Panc1 (cell line): Measurements from ENCODE around the gene RUVBL1. TPM values are rescaled to one million over a fixed set of nuclear protein-coding genes. Genes with fewer than 3 reads are reported as not detected.

ENCODE experiments used
- ATAC-seq: fragments of 200-7000 bp; cut with Tn5 transposase; 2 replicates; pipeline ENCODE4 v1.9.1; 2020; ENCODE audit warnings: mild to moderate bottlenecking, moderate library complexity
- BruUV-seq: library from RNA; stranded (reverse); fragments of 400-500 nt; replicated peaks from 2 replicates; lab custom pipeline; 2021; lab: Mats Ljungman, UMichigan
- CTCF ChIA-PET: fragments of 300-600 bp; sonication (Branson Sonifier 250); formaldehyde crosslinking; loops from one replicate; lab custom pipeline; 2022; ENCODE audit warnings: antibody characterized with exemption; lab: Charles Lee
- POLR2A ChIA-PET: fragments of 300-600 bp; sonication (Branson Sonifier 250); formaldehyde crosslinking; loops from one replicate; lab custom pipeline; 2022; ENCODE audit warnings: antibody characterized with exemption; lab: Charles Lee
- DNase-seq: peaks from one replicate; pipeline ENCODE4 v3.0.0-alpha.2; 2010; ENCODE audit warnings: low read depth, low spot score
- H3K27ac ChIP-seq: 2 replicates; pipeline ENCODE4 v1.5.1; 2011; ENCODE audit warnings: mild to moderate bottlenecking, low read length, inconsistent platforms
- H3K27me3 ChIP-seq: fragments of 200-500 bp; sonication (Bioruptor generic); 2 replicates; pipeline ENCODE4 v1.6.0; 2014; ENCODE audit warnings: low read length, inconsistent platforms; ENCODE audit not compliant: control insufficient read depth, insufficient read depth
- H3K36me3 ChIP-seq: fragments of 200-500 bp; sonication (Bioruptor generic); 2 replicates; pipeline ENCODE4 v1.5.1; 2014; ENCODE audit warnings: inconsistent platforms, mild to moderate bottlenecking, low read length, moderate library complexity; ENCODE audit not compliant: control insufficient read depth, insufficient read depth
- H3K4me1 ChIP-seq: 2 replicates; pipeline ENCODE4 v1.5.1; 2011; ENCODE audit warnings: inconsistent platforms, mild to moderate bottlenecking, low read length, moderate library complexity; ENCODE audit not compliant: control insufficient read depth, insufficient read depth
- H3K4me3 ChIP-seq, 2 experiments: 2 replicates each; pipeline ENCODE4 v1.5.1; 2011 to 2012; ENCODE audit warnings: low read depth in 2 of 2, low read length in 2 of 2, mild to moderate bottlenecking in 2 of 2, inconsistent platforms in 1 of 2, moderate library complexity in 1 of 2
- H3K9me3 ChIP-seq: fragments of 200-500 bp; sonication (Bioruptor generic); 2 replicates; pipeline ENCODE4 v1.5.1; 2014; ENCODE audit warnings: low read depth, mild to moderate bottlenecking, inconsistent platforms, low read length, moderate library complexity; ENCODE audit not compliant: control insufficient read depth, insufficient read depth
- POLR2AphosphoS5 ChIP-seq: IDR thresholded peaks from 2 replicates; pipeline ENCODE4 v1.6.1; 2012; ENCODE audit warnings: mild to moderate bottlenecking, low read depth, low read length, moderate library complexity
- SIN3A ChIP-seq: IDR thresholded peaks from 2 replicates; pipeline ENCODE4 v1.6.1; 2012; ENCODE audit warnings: low read depth, mild to moderate bottlenecking, low read length, moderate library complexity, borderline replicate concordance; ENCODE audit not compliant: insufficient read depth
- TCF7L2 ChIP-seq: IDR thresholded peaks from 2 replicates; pipeline ENCODE4 v1.6.1; 2011; ENCODE audit warnings: mild to moderate bottlenecking, low read depth, low read length, inconsistent platforms
- in situ Hi-C: cut with HindIII; loops from 2 replicates; pipeline ENCODE4 v1.10.0; 2016; ENCODE audit warnings: low sequenced_read_pairs, low pct_unique_long_range_greater_than_20kb
- intact Hi-C: fragments of 100-400 bp; cut with micrococcal nuclease; formaldehyde crosslinking; loops from one replicate; pipeline ENCODE4 v1.10.0; 2022; ENCODE audit not compliant: unreplicated experiment
- total RNA-seq: library from RNA; stranded (reverse); gene quantifications from one replicate; pipeline ENCODE4 v1.2.1, GENCODE V29; 2021; ENCODE audit not compliant: unreplicated experiment
- TF ChIP-seq, protein P1 (sequence below): fragments of 450-650 bp; IDR thresholded peaks from 2 replicates; pipeline ENCODE4 v1.5.1; 2017; ENCODE audit warnings: mild to moderate bottlenecking
- TF ChIP-seq, protein P2 (sequence below), 2 experiments: IDR thresholded peaks; 2 replicates each; pipeline ENCODE4 v1.6.1; 2011 to 2012; ENCODE audit warnings: low read depth in 2 of 2, control low read depth in 1 of 2, low read length in 1 of 2, mild to moderate bottlenecking in 1 of 2, moderate library complexity in 1 of 2; ENCODE audit not compliant: insufficient read depth in 1 of 2

RUVBL1 gene
- total RNA-seq, 1 experiment from 2014 or later = 122 TPM

DNA sequence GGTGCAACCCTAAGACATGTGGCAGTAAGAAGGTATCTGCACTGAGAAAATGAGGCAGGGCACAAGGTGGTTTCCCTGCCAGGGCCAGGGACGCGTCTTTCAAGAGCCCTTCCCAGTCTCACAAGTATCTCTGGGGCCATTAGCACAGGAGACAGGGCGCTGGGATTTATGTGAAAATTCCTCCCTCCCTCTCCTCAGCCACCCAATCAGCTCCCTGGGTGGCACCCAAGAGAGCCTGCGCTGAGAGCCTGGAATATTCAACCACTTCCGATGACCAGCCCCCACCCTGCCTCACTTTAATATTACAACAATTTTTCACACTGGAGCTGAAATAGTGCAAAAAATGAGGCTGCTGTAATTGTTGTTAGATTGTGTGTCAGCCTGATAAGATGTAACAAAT lies 45.3 kb downstream of the RUVBL1 start:
- ChIA-PET CTCF (no interaction called here), POLR2A (no interaction called here)
- Histone ChIP-seq H3K27me3 (no peaks in the 10 kb centered on the region), H3K9me3 (no peaks in the 10 kb centered on the region), H3K36me3 (0 out of 2 replicates have a peak, but pooled peaks cover 5% of the 10 kb centered on the region), H3K4me3 (no peak overlapping the region), H3K4me1 (peaks cover 6% of the 10 kb centered on the region; the same call in 1 of the 2 replicates), H3K27ac (no peak overlapping the region)
- DNase-seq = no peak
- in situ Hi-C loops (no loop called here), intact Hi-C loops (no loop called here)
- TF ChIP-seq TCF7L2 = no peak
- no peak for TF ChIP-seq POLR2AphosphoS5
- TF ChIP-seq, protein P1, sequence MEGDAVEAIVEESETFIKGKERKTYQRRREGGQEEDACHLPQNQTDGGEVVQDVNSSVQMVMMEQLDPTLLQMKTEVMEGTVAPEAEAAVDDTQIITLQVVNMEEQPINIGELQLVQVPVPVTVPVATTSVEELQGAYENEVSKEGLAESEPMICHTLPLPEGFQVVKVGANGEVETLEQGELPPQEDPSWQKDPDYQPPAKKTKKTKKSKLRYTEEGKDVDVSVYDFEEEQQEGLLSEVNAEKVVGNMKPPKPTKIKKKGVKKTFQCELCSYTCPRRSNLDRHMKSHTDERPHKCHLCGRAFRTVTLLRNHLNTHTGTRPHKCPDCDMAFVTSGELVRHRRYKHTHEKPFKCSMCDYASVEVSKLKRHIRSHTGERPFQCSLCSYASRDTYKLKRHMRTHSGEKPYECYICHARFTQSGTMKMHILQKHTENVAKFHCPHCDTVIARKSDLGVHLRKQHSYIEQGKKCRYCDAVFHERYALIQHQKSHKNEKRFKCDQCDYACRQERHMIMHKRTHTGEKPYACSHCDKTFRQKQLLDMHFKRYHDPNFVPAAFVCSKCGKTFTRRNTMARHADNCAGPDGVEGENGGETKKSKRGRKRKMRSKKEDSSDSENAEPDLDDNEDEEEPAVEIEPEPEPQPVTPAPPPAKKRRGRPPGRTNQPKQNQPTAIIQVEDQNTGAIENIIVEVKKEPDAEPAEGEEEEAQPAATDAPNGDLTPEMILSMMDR = no peak
- TF ChIP-seq, protein P2, sequence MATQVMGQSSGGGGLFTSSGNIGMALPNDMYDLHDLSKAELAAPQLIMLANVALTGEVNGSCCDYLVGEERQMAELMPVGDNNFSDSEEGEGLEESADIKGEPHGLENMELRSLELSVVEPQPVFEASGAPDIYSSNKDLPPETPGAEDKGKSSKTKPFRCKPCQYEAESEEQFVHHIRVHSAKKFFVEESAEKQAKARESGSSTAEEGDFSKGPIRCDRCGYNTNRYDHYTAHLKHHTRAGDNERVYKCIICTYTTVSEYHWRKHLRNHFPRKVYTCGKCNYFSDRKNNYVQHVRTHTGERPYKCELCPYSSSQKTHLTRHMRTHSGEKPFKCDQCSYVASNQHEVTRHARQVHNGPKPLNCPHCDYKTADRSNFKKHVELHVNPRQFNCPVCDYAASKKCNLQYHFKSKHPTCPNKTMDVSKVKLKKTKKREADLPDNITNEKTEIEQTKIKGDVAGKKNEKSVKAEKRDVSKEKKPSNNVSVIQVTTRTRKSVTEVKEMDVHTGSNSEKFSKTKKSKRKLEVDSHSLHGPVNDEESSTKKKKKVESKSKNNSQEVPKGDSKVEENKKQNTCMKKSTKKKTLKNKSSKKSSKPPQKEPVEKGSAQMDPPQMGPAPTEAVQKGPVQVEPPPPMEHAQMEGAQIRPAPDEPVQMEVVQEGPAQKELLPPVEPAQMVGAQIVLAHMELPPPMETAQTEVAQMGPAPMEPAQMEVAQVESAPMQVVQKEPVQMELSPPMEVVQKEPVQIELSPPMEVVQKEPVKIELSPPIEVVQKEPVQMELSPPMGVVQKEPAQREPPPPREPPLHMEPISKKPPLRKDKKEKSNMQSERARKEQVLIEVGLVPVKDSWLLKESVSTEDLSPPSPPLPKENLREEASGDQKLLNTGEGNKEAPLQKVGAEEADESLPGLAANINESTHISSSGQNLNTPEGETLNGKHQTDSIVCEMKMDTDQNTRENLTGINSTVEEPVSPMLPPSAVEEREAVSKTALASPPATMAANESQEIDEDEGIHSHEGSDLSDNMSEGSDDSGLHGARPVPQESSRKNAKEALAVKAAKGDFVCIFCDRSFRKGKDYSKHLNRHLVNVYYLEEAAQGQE (IDR thresholded peaks at IDR 0.05; ENCODE audit: insufficient read depth in 1 of 2, low read depth in 2 of 2, low read length in 1 of 2) = no peak
- no peak for TF ChIP-seq SIN3A
- no peak for ATAC-seq
- BruUV-seq = no TSS peak

DNA sequence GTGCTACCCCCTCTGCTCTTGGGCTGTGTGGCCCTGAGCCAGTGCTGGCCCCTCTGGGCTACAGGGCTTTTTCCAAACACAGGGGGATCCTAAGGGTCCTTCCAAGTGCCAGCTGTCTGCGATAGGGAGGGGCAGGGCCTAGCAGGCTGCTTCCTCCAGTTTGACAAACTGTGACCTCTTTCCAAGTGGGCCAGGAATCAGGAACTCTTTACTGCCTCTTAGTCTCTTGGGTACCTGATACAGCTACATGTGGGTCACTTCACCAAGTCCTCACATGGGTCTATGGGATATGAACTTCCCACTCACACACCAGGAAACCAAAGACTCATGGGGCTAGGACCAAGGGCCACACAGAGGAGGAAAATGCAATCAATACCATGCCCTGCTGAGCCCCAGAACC lies 45.9 kb downstream of the RUVBL1 start:
- H3K36me3 ChIP-seq = peaks cover 5% of the 10 kb centered on the region; the same call in 1 of the 2 replicates
- no peak overlapping the region for H3K4me3 ChIP-seq
- H3K9me3 ChIP-seq = no peaks in the 10 kb centered on the region
- H3K27me3 ChIP-seq = no peaks in the 10 kb centered on the region
- no peak overlapping the region for H3K27ac ChIP-seq
- peaks cover 6% of the 10 kb centered on the region; the same call in 1 of the 2 replicates for H3K4me1 ChIP-seq
- TF ChIP-seq, protein P2 (IDR thresholded peaks at IDR 0.05; ENCODE audit: insufficient read depth in 1 of 2, low read depth in 2 of 2, low read length in 1 of 2) = no peak
- CTCF ChIA-PET = no interaction called here
- in situ Hi-C loops (no loop called here), intact Hi-C loops (no loop called here)
- ATAC-seq (no peak), DNase-seq (no peak)
- no TSS peak for BruUV-seq
- POLR2A ChIA-PET = no interaction called here
